HTERT RPE-1 (cell line): ENCODE measurements around the gene CAMTA1.

ENCODE experiments used
- in situ Hi-C: fragments of 300-500 bp; cut with MboI; formaldehyde crosslinking; loops from 4 replicates; pipeline ENCODE4 v1.14.3; 2020; ENCODE audit warnings: low sequenced_read_pairs

Gene CAMTA1

DNA sequence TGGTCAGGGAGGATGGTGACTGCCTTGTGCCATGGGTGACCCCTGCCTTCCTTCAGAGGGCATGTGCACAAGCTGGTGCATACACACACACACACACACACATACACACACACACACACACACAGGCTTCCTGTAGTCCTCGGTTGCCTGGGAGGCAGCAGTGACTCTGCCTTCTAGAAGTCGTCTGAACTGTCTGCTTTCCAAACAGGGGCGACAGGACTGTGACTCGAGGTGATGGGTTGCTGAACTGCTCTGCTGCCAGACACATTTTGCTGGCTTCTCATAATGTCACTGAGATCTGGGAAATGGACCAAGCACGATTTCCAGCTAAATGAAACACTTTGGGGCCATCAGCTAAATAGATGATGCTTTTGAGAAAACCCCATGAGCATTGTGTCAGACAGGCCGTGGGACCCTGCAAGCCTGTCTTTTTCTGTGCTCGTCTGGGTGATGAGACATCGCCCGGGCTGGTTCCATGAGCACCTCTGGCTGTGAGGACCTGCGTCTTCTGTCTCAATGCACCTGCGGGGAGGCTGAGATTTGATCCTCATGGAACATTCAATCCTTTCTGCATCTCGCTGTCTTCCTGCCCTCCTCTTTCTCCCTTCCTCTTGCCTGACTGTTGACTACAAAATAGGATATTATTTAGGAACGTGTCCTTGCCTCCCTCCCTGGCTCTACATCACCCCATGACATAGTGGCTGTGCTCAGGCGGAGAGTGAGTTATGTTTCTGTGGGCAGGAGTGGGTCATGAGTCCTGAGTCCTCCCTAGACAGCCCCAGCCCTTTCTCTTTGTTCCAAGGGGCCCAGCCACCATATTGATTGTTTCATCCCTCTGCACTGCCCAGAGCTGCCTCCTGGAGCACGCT, 436.8 kb downstream of the CAMTA1 start:
- in situ Hi-C loops = no loop called here

DNA sequence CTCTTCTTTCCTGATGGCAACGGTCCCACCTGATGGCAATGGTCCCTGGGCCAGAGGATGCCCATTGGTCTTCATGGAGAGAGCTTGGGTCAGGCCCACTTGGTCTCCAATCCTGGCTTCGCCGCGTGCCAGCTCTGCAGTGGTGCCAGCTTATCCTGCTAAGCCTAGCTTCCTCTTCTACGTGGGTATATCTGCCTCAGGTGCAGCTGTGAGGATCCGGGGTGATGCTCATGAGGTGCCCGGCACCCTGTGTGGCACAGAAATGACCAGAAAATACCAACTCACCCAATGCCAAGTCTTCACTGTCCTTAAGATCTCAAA, 437.4 kb downstream of the CAMTA1 start:
- in situ Hi-C loops = no loop called here

DNA sequence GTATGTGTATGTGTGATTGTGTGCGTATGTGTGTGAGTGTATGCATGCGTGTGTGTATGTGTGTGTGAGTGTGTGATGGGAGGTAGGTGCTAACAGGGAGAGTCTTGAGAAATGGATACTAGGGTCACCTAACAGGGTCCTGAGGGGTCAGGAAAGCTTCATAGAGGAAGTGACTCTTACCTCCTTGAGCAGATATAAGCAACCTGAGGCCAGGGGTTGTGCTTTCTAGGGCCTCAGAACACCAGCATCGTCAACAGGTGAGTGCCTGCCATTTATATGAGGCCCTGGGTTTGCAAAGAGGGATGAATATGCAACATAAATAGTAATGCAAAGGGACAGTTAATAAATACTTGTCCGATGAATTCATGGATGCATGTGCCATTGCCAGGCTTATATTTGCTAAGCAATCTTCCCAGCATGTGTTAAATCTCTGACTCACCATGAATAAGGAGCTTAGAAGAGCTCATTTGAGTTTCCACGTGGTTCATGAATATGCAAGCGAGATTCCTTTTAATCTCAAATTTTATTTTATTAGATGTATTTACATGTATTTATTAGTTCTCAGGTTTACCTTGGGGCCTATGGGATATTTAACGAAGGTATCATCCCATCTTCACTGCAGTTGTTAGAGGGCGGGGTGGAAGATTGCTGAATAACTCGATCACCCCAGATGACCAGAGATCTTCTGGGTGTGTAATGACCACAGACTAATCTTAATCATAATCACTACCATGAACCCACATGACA, 438.3 kb downstream of the CAMTA1 start:
- in situ Hi-C loops = no loop called here

DNA sequence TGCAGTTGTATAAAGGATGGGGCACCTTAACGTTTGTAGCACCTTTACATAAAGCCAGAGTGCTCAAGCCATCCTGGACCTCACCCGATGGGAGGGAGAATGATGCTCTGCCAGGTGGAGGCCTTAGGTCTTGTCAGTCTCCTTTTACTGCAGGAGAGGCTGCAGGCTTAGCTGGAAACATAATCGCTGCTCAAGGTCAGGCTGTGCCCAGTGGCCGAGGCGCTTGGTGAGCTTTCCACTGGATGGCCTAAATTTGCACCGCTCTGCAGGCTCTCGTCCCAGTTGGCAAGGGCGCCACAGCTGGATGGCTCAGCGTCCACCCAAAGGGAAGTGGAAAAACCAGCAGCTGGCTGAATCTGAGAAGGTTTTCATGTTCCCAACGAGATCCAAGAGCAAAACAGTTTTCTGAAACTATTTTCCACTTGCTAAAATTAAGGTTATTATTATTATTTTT, 438.9 kb downstream of the CAMTA1 start:
- in situ Hi-C loops = no loop called here

DNA sequence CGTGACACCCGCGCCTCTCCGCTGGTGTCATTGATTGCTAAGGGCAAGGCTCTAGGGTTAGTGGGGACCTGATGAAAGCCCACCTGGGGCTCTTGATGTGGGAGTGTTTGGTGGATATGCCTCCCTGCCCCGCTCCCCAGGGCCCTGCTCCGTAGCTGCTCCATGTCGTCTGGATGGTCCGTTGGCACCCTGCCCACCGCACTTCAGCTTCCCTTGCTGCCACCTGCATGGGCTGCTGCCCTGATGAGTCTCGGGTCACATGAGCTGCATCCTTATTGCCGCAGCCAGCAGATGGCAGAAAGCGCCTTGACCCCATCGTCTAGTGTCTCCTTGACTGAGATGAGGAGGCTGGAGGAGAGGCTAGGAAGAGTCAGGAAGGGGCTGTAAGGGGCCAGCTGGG, 439.4 kb downstream of the CAMTA1 start:
- in situ Hi-C loops = no loop called here

DNA sequence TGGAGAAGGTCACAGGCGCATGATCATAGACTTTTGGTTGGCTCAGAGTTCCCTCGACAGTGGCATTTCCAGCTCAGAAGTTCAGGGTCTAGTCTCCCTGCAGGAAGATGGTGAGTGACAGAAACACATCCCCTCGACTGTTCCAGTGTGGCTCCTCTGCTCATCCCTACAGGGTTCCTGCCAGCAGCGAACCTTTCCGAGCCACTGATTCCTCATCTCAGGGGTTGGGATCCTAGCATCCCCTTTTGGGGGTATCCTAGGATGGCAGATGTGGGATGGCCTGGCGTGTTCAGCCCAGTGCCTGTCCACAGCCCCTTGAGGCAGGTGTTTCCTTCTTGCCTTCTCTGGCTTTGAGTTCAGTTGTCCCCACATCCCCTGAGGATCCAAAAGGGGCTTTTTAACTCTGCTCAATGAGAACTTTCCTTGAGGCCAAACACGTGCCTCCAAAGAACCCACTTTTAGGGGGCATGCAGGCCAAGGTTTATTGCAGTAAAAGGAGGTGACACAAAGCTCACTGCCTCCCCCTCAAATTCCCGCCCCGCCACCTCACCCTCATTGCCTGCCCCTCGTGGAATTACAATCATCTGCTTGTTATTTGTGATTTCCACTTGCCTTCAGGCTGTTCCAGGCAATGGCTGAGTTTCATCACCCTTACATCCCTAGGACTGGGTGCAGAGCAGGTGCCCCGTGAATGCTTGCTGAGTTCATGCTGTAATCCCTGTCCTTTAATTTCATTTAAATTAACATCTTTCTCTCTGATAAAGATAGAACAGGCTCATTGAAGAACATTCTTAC, 440.7 kb downstream of the CAMTA1 start:
- in situ Hi-C loops = no loop called here

DNA sequence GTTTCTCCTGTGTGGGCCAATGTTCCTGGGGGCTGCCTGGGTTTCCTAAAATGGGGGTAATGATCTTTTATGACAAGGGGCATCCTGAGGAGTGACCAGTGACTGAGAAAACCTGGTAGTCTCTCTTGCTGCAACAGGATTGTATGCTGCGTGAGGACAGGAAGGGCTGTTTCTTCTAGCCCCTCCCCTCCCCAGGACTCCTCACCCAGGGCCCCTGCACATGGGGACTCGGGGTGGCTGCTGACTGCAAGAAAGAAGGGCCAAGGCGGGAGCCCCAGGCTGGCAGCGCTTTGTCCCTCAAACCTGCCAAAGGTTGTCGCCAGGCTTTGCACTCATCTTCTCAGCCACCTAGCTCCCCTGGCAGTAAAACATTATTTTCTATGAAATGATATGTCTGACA, 442.4 kb downstream of the CAMTA1 start:
- in situ Hi-C loops = no loop called here

DNA sequence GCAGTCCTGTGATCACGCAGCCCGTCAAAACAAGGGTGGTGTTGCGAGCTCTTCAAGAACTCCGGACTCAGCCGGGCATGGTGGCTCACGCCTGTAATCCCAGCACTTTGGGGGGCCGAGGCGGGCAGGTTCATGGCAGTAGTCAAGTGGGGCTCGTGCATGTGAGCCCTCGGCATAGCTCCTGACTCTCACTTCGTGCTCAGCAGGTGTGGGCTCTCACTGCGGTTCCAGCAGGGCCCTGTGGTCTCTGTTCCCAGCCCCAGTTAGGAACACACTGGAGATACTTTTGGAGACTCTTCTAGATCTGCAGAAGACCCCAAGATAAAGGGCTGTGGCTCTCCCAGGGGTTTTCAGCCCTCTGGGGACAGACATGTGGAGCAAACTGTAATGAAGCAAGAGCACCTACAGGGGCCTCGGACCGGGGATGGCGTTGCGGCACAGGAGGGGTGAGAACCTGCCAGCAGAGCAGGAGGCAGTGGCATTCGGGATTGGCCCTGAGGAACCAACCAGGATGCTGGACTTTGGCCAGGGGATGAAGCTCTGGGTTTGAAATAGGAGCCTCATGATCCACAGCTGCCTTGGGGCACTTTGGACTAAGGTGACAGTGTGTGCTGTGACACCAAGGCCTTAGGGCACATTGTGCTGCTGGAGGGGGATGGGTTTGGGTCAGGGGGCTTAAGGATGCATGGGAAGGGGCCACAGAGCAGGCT, 443.2 kb downstream of the CAMTA1 start:
- in situ Hi-C loops = no loop called here

DNA sequence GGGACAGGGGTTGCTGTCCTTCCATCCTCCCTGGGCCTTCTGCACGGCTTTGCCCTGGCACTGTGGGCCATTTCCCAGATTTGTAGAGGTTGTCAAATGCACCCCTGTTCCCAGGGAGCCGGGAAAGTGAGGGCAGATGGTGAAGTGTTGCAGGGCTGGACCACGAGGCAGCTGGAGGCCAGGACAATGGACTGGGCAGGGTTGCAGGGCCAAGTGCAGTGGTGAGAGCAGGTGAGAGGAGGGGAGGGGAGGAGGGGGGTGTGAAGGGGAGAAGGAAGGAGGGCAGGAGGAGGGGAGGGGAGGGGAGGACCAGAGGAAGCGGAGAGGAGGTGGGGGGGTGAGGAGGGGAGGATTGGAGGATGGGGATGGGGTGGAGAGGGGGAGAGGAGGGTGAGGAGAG, 443.9 kb downstream of the CAMTA1 start:
- in situ Hi-C loops = no loop called here

DNA sequence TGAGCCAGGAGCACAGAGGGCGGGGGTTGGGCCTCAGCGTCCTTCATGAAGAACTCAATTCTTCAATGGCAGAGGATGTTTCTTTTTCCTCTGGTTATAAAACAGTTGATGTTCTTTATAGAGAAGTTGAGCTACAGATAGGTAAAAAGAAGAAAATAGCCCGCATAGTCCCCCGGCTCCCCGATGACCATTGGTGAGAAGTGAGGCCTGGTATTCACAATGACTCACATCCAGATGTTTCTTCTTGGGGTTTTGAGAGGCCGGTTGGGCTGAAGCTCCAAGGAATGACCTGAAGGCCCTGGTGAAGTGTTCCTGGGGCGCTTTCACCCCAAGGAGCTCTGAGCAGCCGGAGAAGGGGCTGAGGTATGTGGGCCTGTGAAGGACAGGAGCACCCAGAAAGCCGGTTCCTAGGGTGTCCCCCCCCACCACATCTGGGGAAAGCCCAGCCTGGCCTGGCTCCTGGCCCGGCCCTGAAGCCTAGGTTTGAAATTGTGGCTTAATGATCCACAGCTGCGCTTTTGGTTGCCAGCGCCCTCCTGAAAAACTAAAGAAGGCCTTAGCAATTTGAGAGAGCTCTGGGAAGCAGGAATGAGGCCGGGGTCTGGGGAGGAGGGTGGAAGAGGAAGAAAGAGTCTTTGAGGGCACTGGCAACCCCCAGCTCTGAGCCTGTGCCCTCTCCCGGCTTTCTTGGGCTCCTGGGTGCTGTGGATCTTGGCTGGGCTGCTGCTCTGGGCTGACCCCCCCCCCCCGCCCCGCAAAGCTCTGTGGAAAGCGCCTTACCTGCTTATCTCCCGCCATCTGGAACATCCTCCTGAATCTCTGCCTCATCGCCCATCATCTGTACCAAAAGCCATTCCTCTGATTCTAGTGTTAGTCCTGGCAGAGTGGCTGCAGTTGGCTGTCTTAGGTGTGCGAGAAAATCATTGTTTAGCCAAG, 444.7 kb downstream of the CAMTA1 start:
- in situ Hi-C loops = no loop called here

DNA sequence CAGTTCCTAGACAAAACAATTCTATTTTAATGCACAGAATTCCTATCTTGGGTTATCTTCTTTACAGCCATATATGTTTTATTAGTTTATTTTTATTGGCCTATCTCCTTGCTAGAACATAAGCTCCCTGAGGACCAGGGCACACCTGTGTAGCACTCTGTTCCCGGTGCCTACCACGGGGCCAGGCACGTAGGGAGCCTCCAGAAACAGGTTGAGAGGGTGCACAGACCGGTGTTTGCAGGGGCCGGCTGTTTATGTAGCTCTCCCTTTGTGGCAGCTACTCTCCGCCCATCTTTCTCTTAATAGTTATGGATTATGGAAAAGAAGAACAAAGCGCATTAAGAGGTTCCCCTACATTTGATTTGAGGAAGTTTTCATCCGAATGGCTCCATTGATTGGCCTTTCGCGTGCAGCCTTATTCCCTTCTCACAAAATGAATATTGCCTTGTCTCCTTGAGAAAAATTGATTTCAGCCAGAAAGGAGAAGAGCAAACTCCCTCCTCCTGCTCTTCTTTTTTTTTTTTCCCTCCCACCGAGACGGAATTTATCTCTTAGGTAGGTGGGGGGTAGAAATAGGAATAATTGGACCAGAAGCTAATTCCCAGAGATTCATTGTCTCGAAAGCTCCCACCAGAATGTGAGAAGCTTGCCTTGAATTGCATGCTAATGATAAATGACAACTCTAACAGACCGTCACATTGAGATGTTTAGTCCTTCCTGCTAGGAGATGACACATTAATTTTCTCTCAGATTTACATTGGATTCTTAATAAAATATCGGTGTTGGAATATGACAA, 447.4 kb downstream of the CAMTA1 start:
- in situ Hi-C loops = no loop called here

DNA sequence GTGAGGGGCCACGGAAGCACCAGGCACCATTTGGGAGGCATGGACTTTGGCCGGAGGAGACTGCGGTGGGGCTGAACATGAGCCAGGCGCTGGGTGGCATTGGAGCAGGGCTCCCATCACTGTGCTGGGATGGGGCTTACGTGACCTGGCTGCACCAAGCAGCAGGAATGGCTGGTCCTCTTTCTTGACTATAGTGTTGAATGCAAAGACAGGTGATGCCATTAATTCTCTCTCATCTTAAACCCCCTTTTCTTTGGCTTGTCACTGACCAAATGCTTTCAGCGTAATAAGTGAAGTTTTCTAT, 447.9 kb downstream of the CAMTA1 start:
- in situ Hi-C loops = no loop called here

DNA sequence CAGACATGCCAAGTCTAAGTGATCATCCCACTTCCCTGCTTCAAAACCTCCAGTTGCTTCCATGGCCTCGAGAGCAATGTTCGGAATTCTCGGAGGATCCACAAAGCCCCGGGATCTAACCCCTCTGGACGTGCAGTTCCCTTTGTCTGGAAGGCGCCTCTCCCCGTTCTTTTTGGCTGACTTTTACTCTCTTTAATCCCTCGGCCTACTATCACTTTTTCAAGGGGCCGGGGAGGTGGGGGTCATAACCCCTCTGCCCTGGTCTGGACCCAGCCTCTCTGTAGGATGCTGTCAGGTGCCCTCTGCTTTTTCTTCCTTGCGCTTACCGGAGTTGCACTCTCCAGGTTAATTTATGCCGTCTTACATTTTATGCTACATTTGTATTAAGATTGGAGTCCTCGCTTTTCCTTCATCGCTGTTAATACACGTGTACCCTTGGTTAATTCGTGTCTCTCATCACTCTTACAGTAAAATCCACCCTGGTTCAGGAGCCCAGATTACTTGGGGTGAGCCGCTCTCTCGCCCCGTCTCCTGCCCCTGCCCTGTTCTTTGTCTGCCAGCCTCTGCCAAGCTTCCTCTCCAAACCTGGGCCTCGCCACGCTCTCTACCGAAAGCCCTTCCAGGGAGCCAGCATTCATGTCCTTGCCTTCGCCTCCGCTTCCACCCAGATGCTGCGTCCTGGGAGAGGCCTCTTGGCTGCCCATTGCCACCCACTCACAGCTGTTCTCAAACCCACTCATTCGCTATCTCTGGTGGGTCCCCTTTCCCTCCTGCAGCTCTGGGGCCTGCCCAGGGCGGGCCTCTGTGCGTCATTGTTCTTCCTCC, 448.6 kb downstream of the CAMTA1 start:
- in situ Hi-C loops = no loop called here

DNA sequence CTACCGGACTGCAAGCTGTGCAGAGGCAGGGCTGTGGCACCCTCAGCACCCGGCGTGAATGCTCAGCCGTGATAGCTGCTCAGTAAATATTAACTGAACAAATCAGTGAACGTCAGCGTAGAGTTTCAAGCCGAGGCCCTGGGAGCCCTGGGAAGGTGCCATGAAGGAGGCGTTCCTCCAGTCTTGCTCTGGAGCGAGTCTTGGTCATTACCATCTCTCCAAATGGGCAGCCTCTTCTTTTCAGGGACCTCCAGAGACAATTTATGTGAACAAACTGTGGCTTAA, 449.2 kb downstream of the CAMTA1 start:
- in situ Hi-C loops = no loop called here

DNA sequence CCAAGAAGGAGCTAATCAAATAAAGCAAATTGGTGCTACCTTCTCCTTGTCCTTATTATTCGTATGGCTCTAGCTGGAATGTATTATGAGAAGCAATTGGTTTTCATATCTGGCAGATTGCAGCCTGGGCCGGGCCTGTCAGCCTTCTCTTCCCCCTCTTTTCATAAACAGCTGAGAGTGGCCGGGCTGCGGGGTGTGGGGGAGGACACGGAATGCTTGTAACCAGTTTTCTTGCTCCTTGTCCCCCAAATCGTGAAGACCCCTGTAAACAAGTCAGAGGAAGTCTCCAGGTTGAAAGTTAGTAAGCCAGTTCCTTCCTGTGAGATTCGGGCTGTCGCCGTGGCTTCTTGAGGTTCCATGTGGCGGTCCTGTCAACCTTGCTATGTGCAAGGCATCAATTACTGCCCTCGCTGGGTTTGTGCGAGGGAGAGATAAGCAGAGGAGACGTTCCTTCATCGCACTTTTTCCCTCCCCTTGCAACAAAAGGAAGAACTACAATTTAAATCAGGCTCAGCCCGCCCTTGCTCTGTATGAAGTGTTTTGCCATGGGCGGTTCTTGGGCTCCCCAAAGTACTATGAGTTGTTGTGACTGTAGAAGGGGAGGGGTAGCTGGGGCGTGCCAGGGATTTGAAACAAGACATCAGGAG, 450.7 kb downstream of the CAMTA1 start:
- in situ Hi-C loops = no loop called here

DNA sequence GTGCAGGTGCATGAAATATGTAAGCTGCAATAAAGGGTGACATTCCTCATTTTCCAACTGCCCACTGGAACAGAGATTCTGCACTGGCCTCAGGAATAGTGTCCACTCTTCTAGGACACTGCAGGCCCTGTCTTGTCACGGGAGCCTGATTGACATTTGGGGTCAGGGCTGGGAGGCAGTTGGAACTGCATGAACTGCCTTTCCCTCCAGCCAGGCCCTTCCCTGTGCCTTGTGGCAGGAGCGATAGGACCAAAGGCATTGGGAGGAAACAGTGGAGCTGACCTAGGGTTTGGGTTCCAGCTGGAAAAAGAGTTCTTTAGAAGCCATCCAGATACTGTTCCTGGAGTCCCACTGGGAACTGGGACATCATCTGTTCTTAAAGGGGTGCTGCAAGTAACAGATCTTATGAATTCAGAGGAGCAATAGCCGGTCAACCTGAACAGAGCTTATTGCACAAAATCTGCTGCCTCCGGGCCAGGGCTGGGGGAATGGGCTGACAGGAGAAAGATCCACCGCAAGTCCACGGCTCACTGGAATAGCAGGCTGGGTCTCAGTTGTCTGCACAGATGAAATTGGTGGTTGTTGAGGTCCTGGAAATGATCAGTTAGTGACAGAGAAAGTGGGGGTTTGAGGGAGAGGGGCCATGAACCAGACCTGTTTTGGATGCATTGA, 451.7 kb downstream of the CAMTA1 start:
- in situ Hi-C loops = no loop called here

DNA sequence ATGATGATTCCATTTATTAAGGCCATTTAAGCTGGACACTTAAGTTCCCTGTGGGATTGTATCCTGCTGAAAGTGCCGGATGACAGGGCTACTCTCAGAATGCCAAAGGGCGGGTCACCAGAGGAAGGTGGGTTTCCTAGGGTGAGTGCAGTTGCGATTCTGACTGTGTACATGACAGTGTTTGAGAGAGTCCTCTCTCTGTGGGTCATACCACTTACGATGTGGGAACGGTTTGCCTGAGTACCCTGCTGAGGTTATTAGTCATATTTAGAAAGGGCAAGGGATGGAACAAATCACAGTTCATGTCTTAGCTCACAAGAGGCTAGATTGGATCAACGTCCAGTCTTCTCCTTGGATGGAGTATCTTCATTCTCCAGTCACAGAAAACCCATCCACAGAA, 461.9 kb downstream of the CAMTA1 start:
- in situ Hi-C loops = no loop called here
